H9 (cell line): ENCODE measurements around the gene STPG3. TPM values are rescaled to one million over a fixed set of nuclear protein-coding genes. Genes with fewer than 3 reads are reported as not detected.

Experiments
- DNase-seq: peaks from one replicate; pipeline ENCODE4 v3.0.0-alpha.2; 2017
- H2AFZ ChIP-seq: one replicate; pipeline ENCODE4 v1.6.1; 2013; ENCODE audit warnings: mild to moderate bottlenecking, low read length, control low read depth, moderate library complexity
- H2AK5ac ChIP-seq: 2 replicates; pipeline ENCODE4 v1.6.1; 2013; ENCODE audit warnings: low read length, control low read depth, mixed read lengths; ENCODE audit not compliant: insufficient read length
- H2BK120ac ChIP-seq: one replicate; pipeline ENCODE4 v1.6.1; 2013; ENCODE audit warnings: low read depth, mild to moderate bottlenecking, low read length, control low read depth, inconsistent platforms; ENCODE audit not compliant: poor library complexity, severe bottlenecking
- H2BK12ac ChIP-seq: 2 replicates; pipeline ENCODE4 v1.6.1; 2013; ENCODE audit warnings: low read length, control low read depth, mixed read lengths, low read depth; ENCODE audit not compliant: insufficient read length
- H2BK15ac ChIP-seq: 2 replicates; pipeline ENCODE4 v1.6.1; 2013; ENCODE audit warnings: low read depth, low read length, control low read depth
- H2BK20ac ChIP-seq: one replicate; pipeline ENCODE4 v1.6.1; 2013; ENCODE audit warnings: low read depth, mild to moderate bottlenecking, low read length, control low read depth, inconsistent platforms; ENCODE audit not compliant: poor library complexity, severe bottlenecking
- H2BK5ac ChIP-seq: 2 replicates; pipeline ENCODE4 v1.6.1; 2013; ENCODE audit warnings: low read length, control low read depth, mixed read lengths; ENCODE audit not compliant: insufficient read length
- H3K14ac ChIP-seq: 2 replicates; pipeline ENCODE4 v1.6.1; 2013; ENCODE audit warnings: low read length, control low read depth; ENCODE audit not compliant: insufficient read depth
- H3K18ac ChIP-seq: 2 replicates; pipeline ENCODE4 v1.6.1; 2013; ENCODE audit warnings: low read depth, mild to moderate bottlenecking, mixed read lengths, low read length, control low read depth; ENCODE audit not compliant: insufficient read length
- H3K23ac ChIP-seq: 2 replicates; pipeline ENCODE4 v1.6.1; 2013; ENCODE audit warnings: low read length, control low read depth, mixed read lengths, low read depth; ENCODE audit not compliant: insufficient read length
- H3K23me2 ChIP-seq: 2 replicates; pipeline ENCODE4 v1.6.1; 2013; ENCODE audit warnings: low read depth, mild to moderate bottlenecking, mixed read lengths, low read length, control low read depth; ENCODE audit not compliant: insufficient read length, poor library complexity, severe bottlenecking
- H3K27ac ChIP-seq: 2 replicates; pipeline ENCODE4 v1.5.1; 2013; ENCODE audit warnings: low read length, control low read depth, mixed read lengths, low read depth; ENCODE audit not compliant: insufficient read length
- H3K27me3 ChIP-seq: 2 replicates; pipeline ENCODE4 v1.6.1; 2013; ENCODE audit warnings: low read length, control low read depth, inconsistent platforms; ENCODE audit not compliant: insufficient read depth
- H3K4ac ChIP-seq: 2 replicates; pipeline ENCODE4 v1.6.1; 2013; ENCODE audit warnings: low read depth, mild to moderate bottlenecking, control low read depth, inconsistent platforms, low read length, moderate library complexity
- H3K4me1 ChIP-seq: 2 replicates; pipeline ENCODE4 v1.6.1; 2013; ENCODE audit warnings: low read length, control low read depth, inconsistent platforms; ENCODE audit not compliant: insufficient read depth
- H3K4me2 ChIP-seq: 2 replicates; pipeline ENCODE4 v1.6.1; 2013; ENCODE audit warnings: low read length, control low read depth, mixed read lengths; ENCODE audit not compliant: insufficient read length, insufficient read depth
- H3K56ac ChIP-seq: 2 replicates; pipeline ENCODE4 v1.6.1; 2013; ENCODE audit warnings: low read depth, mild to moderate bottlenecking, mixed read lengths, low read length, control low read depth; ENCODE audit not compliant: insufficient read length
- H3K79me1 ChIP-seq: 2 replicates; pipeline ENCODE4 v1.6.1; 2013; ENCODE audit warnings: low read depth, mild to moderate bottlenecking, moderate library complexity, low read length, control low read depth, inconsistent platforms; ENCODE audit not compliant: insufficient read depth, poor library complexity, severe bottlenecking
- H3K79me2 ChIP-seq: 2 replicates; pipeline ENCODE4 v1.6.1; 2013; ENCODE audit warnings: low read length, control low read depth, inconsistent platforms; ENCODE audit not compliant: insufficient read depth
- H3K9ac ChIP-seq: 2 replicates; pipeline ENCODE4 v1.6.1; 2013; ENCODE audit warnings: low read length, control low read depth, mixed read lengths; ENCODE audit not compliant: insufficient read length; ENCODE audit errors: extremely low read depth
- H3K9me3 ChIP-seq: one replicate; pipeline ENCODE4 v1.6.1; 2013; ENCODE audit warnings: low read depth, low read length, inconsistent platforms; ENCODE audit not compliant: control insufficient read depth
- H3T11ph ChIP-seq: one replicate; pipeline ENCODE4 v1.6.1; 2013; ENCODE audit warnings: mild to moderate bottlenecking, low read length, control low read depth, inconsistent platforms
- H4K20me1 ChIP-seq: one replicate; pipeline ENCODE4 v1.6.1; 2013; ENCODE audit not compliant: control insufficient read depth, insufficient read length, insufficient read depth
- H4K5ac ChIP-seq: 2 replicates; pipeline ENCODE4 v1.6.1; 2013; ENCODE audit warnings: low read depth, mild to moderate bottlenecking, mixed read lengths, low read length, control low read depth; ENCODE audit not compliant: insufficient read length
- H4K8ac ChIP-seq: replicated peaks from 2 replicates; pipeline ENCODE4 v1.6.1; 2013; ENCODE audit warnings: low read length, control low read depth, mixed read lengths, low read depth; ENCODE audit not compliant: insufficient read length
- H4K91ac ChIP-seq: 2 replicates; pipeline ENCODE4 v1.6.1; 2013; ENCODE audit warnings: low read depth, mild to moderate bottlenecking, moderate library complexity, mixed read lengths, low read length, control low read depth; ENCODE audit not compliant: insufficient read length
- H3K27ac Mint-ChIP-seq, 3 experiments: 2 replicates in 2 of 3; 3 replicates in 1 of 3; pipeline ENCODE4 v1.8.0; 2020 to 2021; ENCODE audit warnings: mixed read lengths in 3 of 3, mild to moderate bottlenecking in 1 of 3, moderate library complexity in 1 of 3
- H3K27me3 Mint-ChIP-seq: 2 replicates; pipeline ENCODE4 v1.8.0; 2021; ENCODE audit warnings: low read depth, mild to moderate bottlenecking, moderate library complexity, mixed read lengths
- H3K36me3 Mint-ChIP-seq, 3 experiments: 2 replicates in 2 of 3; 3 replicates in 1 of 3; pipeline ENCODE4 v1.8.0; 2020 to 2021; ENCODE audit warnings: low read depth in 3 of 3, mixed read lengths in 3 of 3; ENCODE audit not compliant: insufficient read depth in 1 of 3
- H3K4me1 Mint-ChIP-seq, 2 experiments: 2 replicates each; pipeline ENCODE4 v1.8.0; 2020; ENCODE audit warnings: mixed read lengths in 2 of 2
- H3K4me3 Mint-ChIP-seq, 2 experiments: 2 replicates in 1 of 2; 3 replicates in 1 of 2; pipeline ENCODE4 v1.8.0; 2020 to 2021; ENCODE audit warnings: mild to moderate bottlenecking in 2 of 2, mixed read lengths in 2 of 2, moderate library complexity in 1 of 2
- H3K9me3 Mint-ChIP-seq, 2 experiments: 2 replicates in 1 of 2; 3 replicates in 1 of 2; pipeline ENCODE4 v1.8.0; 2020; ENCODE audit warnings: mild to moderate bottlenecking in 2 of 2, mixed read lengths in 2 of 2, moderate library complexity in 1 of 2
- WGBS: extraction: QIAGEN DNeasy Blood & Tissue Kit; methylation state at CpG from one replicate; pipeline ENCODE4 v1.1.7; 2013; ENCODE audit warnings: missing lambda C conversion rate, low lambda C conversion rate, mixed read lengths; ENCODE audit not compliant: insufficient read length; ENCODE audit errors: extremely low coverage; 5-methylcytosine and 5-hydroxymethylcytosine counted together
- total RNA-seq: library from RNA; stranded (reverse); gene quantifications from 2 replicates; pipeline ENCODE4 v1.2.1, GENCODE V29; 2021
- TF ChIP-seq, protein P1 (sequence below): fragments of 200-600 bp; sonication (generic); conservative IDR thresholded peaks from 3 replicates; pipeline ENCODE4 v1.8.0; 2021; ENCODE audit warnings: antibody characterized with exemption, mild to moderate bottlenecking

The STPG3 gene
- total RNA-seq, 1 experiment from 2014 or later, result not detected

GRCh38 chr9:137227054-137227852 is 23.8 kb upstream of the STPG3 start, which contains the start of gene RNF224:
Gene RNF224, plus strand, starts transcription at chr9:137227502. Its CDS starts 834 bp downstream, at chr9:137228336.
- Histone ChIP-seq H4K8ac (no peak within 1 kb of the TSS), H2BK20ac (no peak within 1 kb of the TSS), H2BK5ac (no peak within 1 kb of the TSS), H3K4me1 (no peaks in the 10 kb centered on the region), H3K27me3 (no peaks in the 10 kb centered on the region), H3K56ac (no peak within 1 kb of the TSS), H4K5ac (no peak within 1 kb of the TSS), H3K9me3 (no peaks in the 10 kb centered on the region), H3K23ac (no peak within 1 kb of the TSS), H3K14ac (no peak within 1 kb of the TSS; the same call in 1 of the 2 replicates), H2BK120ac (no peak within 1 kb of the TSS), H3K79me2 (no peaks in the 10 kb centered on the region), H4K20me1 (no peaks in the 10 kb centered on the region), H3K4ac (no peak within 1 kb of the TSS), H3K18ac (no peak within 1 kb of the TSS), H4K91ac (no peak within 1 kb of the TSS), H2AFZ (no peak within 1 kb of the TSS), H3T11ph (no peak within 1 kb of the TSS), H3K23me2 (peaks cover 18% of the 10 kb centered on the region), H3K4me2 (peak within 1 kb of the TSS; percentile 27), H3K27ac (no peak within 1 kb of the TSS), H3K79me1 (no peaks in the 10 kb centered on the region), H2BK12ac (no peak within 1 kb of the TSS), H2BK15ac (no peak within 1 kb of the TSS), H2AK5ac (no peak within 1 kb of the TSS), H3K9ac (no peak within 1 kb of the TSS)
- H3K27ac Mint-ChIP-seq, result no peak within 1 kb of the TSS
- TF ChIP-seq, protein P1, sequence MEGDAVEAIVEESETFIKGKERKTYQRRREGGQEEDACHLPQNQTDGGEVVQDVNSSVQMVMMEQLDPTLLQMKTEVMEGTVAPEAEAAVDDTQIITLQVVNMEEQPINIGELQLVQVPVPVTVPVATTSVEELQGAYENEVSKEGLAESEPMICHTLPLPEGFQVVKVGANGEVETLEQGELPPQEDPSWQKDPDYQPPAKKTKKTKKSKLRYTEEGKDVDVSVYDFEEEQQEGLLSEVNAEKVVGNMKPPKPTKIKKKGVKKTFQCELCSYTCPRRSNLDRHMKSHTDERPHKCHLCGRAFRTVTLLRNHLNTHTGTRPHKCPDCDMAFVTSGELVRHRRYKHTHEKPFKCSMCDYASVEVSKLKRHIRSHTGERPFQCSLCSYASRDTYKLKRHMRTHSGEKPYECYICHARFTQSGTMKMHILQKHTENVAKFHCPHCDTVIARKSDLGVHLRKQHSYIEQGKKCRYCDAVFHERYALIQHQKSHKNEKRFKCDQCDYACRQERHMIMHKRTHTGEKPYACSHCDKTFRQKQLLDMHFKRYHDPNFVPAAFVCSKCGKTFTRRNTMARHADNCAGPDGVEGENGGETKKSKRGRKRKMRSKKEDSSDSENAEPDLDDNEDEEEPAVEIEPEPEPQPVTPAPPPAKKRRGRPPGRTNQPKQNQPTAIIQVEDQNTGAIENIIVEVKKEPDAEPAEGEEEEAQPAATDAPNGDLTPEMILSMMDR, result peak; percentile 95
- peak; percentile 90 for DNase-seq
- H3K4me1 Mint-ChIP-seq, result peaks cover 2 to 5% of the 10 kb centered on the region in 2 experiments
- no peaks in the 10 kb centered on the region for H3K9me3 Mint-ChIP-seq
- peak within 1 kb of the TSS in 1 of 2 experiments; percentile 73; a peak in 2 of 5 replicates for H3K4me3 Mint-ChIP-seq
- H3K36me3 Mint-ChIP-seq, result no peaks in the 10 kb centered on the region
- WGBS, result no CpG with 5 or more reads among the region's 25 CpGs
- no peaks in the 10 kb centered on the region; the same call in 1 of the 2 replicates for H3K27me3 Mint-ChIP-seq
